NCI-H2107 treated with DMSO at 0.1 percent for 48 hours (cell line): ENCODE measurements around the gene LMBR1.
"Not testable (repeated sequence)": the region's sequence is repeated elsewhere in the genome, so short reads cannot be mapped to it uniquely, and the experiment has no call there.

Experiments
- DNase-seq: peaks from one replicate; lab custom pipeline; 2025; ENCODE audit not compliant: unreplicated experiment; lab: John Stamatoyannopoulos, UW

The LMBR1 gene

DNA sequence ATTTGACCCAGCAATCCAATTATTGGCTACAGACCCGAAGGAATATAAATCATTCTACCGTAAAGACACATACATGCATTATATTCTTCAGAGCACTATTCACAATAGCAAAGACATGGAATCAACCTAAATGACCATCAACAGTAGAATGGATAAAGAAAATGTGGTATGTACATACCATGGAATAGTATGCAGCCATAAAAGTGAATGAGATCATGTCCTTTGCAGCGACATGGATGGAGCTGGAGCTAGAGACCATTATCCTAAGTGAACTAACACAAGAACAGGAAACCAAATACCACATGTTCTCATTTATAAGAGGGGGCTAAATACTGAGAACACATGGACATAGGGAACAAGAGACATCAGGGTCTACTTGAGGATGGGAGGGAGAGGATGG is 44.0 kb downstream of the LMBR1 start:
- DNase-seq = no peak

DNA sequence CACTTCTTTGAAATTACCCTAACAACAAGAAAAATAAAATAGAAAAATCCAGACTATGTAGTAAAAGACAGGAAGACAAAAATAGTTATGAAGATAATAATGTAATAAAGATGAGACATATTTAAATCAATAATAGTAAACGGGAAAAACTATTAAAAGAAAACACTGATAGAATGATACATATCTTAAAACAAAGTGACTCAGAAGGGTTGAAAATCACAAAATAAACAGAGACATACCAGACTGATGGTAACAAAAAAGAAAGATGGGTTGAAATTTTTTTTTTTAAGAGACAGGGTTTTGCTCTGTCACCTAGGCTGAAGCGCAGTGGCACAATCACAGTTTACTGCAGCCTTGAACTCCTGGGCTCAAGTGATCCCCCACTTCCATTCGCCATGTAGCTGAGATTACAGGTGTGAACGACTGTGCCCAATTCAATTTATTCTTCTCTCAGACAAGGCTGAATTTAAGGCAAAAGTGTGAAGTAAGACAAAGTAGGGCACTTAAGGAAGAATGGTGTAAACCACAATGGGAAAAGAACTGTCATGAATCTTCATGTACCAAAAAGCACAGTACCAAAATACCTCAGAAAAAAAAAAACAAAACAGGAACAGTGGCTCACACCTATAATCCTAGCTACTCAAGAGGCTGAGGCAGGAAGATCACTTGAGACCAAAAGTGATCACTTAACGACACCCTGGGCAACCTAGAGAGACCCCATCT is 47.4 kb downstream of the LMBR1 start:
- DNase-seq = no peak

DNA sequence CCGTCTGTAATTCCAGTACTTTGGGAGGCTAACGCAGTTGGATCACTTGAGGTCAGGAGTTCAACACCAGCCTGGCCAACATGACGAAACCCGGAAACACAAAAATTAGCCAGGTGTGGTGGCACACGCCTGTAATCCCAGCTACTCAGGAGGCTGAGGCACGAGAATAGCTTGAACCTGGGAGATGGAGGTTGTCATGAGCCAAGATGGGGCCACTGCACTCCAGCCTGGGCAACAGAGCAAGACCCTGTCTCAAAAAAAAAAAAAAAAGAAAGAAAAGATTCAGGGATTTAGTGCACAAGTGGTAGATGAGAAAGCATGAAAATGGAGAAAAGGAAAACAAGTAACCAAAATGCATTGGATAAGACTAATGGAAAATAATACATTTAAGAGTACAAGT is 49.4 kb downstream of the LMBR1 start:
- DNase-seq = not testable (repeated sequence)

DNA sequence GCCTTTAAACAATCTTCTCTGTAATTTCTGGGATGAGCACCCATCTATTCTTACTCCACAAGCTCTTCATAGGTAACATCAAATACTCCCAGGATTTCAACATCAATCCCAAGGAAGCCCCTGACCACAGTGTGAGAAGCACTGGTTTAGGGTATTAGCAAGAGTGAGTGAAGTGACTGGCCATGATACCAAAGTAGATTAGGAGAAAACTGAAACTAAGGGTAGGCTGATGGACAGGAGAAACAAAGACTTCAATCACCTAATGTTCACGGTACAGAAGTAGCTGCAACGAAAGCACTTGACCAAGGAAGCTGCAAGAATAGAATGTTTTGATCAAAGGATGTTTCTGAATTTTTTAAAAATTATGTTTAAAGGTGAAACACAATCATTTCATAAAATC is 49.8 kb downstream of the LMBR1 start:
- DNase-seq = no peak

DNA sequence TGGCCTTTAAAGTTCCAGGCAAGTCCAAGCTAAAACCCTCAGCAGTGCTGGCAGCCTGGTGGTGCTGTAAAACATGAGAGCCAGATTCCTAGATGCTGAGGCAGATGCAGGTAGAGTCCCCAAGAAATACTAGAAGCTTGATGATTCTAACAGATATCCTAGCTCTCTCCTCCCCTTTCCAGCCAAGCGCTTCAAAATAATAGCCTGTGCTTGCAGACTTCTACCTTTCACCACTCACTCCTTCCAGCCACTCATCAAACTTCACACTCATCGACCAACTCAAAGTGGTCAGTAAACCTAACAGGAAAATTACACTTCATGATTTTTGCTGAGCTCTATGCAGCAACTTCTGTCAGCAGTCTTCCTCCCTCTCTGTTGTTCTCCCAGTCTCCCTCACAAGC is 50.2 kb downstream of the LMBR1 start:
- DNase-seq = no peak

DNA sequence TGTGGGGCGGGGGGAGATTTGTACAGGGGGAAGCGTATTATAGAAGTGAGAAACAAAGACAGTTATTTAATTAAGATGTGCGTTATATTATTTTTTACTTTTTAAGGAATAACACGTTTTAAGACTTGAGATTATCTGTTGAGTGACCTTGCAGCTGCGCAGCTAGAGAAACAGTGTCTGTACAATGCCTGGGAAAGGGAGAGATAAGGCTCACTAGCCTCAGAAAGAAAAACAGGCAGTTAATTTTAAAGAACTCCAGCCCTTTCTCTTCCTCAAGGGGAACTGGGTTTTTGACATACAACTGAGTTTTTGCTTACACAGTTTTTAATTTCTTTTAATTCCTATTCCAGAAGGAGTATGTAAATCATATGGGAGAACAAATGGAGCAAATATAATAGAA is 50.7 kb downstream of the LMBR1 start:
- DNase-seq = no peak

DNA sequence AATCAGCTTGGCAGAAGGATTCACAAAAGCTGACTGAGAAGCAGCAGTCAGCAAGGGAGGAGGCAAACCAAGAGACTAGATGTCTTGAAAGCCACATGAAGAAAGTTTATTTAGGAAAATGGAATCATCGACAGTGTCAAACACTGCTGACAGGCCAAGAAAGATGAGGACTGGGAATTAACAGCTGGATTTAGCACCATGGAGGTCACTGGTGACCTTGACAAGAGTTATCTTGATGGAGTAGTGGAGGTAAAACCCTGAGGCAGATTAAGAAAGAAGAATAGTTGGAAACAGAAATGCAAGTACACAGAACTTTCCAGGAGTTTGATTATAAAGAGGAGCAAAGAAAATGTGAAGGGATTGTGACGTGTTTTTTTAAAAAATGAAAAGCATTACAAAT is 51.5 kb downstream of the LMBR1 start:
- no peak for DNase-seq

DNA sequence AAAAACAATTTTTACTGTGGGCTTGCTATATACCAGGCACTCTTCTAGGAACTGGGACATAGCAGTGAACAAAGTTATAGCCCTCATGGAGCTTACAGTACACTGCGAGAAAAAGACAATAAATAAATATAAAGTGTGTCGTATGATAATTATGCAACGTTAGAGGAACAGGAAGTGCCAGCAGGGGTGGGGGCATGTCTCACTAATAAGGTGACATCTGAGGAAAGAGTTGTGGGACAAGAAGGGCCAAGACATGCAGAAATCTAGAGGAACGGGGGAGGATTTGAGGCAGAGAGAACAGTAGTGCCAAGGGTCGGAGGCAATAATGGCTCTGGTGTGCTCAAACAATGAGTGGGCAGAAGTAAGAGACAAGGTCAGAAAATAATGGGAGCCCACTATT is 52.8 kb downstream of the LMBR1 start:
- no peak for DNase-seq

DNA sequence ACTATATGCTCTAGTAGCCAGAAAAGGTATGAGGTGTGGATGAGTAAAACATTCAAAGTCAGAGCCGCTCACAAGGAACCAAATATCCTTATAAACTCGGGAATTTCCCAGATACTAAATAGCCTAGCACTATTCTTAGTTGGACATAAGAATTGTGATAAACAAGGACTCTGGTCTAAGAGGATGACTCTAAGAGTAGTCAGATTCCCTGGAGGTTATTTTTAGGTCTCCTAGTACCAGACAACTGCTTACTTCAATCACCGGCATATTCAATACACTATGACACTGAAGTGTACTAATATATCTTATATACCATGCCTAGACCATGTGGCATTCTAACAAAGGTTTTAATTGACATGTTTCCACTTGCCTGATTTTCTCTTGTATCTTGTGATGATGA is 56.5 kb downstream of the LMBR1 start:
- DNase-seq = no peak

DNA sequence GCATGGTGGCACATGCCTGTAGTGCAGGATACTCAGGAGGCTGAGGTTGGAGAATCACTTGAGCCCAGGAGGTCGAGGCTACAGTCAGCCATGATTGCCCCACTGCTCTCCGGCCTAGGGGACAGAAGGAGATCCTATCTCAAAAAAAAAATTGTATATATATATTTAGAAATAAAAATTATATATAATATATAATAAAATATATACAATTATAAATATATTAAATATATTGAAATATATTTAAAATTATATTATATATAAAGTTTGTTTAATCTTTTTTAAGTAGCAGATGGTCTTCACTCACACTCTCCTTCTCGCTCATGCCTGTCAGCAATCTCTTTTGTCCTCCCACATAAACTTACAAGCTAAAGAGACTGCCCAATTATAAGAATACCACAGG is 58.5 kb downstream of the LMBR1 start:
- DNase-seq = no peak

DNA sequence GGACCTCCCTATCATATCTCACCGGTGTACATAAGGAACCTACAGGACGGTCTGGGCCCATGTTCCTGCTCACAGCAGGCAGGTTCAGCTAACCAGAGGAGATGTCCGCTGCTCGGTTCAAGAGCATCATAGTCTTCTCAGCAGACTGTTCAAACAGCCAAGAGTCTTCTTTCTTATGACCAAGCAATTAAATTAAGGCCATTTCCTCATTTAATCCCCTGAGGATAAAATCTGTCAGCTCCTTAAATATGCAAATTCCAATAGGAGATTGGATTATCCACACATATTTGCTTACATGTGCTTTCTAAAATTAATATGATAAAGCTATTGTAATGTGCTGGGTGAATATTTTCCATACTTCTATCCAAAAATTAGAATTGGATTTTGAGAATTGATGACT is 59.7 kb downstream of the LMBR1 start:
- DNase-seq = no peak

DNA sequence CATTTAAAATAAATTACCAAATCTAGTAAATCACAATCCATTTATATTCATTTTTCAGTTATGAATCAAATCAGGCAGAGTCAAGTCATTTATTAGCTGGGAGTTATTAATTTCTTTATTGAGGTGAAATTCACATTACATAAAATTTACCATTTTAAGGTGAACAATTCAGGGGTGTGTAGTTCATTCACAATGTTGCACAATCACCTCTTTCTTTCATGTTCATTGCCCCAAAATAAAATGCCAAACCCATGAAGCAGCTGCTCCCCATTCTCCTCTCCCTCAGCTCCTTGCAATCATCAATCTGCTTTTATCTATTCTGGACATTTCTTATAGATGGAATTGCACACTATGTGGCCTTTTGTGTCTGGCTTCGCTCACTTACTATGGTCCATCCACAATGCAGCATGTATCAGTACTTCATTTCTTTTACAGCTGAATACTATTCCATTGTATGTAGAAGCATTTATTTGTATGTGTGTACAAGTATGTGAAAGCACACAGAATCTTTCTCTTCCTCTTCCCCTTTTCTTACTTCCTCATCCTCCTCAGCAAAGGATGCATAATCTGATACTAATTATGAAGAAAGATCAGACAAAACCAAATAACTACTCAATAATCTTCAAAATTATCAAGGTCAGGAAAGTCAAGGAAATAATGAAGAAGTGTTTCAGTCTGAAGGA is 60.6 kb downstream of the LMBR1 start:
- no peak for DNase-seq

DNA sequence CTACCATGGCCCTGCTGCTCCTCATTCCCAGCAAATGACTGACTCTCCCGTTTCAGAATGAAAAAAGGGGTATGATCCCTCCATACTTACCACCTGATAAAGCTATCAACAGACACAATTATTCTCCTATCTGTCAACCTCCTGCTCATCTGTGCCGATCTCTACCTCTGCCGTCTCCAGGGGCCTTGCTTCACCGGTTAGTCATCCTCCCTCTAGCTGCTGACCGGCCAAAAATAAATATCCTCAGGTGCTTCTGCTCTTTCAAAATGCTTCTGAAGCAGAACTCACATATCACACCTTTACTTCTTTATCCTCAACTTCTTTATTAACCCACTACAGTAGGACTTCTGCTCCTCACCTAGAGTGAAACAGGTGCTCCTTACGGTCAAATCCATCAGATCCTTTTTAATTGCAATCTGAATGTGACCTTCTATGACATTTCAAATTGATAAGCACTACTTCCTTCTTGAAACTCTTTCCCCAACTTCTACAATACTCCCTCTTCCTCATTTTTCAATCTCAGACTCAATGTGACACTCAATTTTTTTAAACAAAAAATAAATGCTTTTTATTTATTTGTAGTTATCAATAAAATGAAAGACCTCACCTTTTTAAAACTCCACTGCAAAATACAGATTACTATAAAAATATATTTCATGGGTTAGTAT is 63.2 kb downstream of the LMBR1 start:
- no peak for DNase-seq

DNA sequence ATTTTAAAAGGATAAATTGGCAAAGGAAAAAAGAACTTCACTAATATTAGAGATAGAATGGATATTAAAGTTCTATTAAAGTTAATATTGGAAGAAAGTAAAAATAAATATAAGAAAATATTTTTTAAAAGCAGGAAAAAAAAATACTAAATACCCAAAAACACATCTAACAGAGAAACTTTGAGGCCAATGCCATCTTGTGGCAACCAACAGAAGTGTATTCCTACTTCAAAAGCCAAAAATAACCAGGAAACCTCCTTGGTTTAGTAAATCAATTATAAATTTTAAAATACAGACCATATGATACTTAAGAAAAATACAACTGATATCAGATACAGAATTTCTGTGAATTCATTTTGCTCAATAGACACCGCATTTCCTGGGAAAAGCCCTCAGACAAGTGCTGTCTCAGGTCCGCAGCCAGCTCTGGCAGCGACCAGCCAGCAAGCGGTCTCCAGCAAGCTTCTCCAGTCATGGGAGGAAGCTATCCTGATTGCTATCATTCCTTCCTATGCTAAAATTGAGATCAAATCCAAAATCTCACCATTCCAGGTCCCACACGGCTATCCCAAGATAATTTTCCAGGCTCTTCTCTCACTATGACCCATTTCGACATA is 65.3 kb downstream of the LMBR1 start:
- no peak for DNase-seq

DNA sequence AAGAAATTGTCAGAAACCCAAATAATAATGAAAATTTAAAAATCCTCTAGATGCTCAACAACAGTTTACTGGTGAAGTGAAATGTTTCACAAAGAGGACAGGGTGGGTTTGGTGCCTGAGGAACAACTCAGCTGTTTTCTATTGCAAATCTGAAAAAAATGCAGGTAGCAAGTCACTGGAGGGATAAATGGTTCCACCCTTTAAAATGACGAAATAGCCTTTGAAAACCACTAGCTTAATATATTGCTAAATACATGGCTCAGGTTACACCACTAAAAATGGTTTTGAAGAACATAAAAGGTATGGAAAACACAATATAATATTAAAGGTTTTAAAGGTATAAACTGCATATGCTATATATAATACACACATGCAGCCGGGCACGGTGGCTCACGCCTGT is 69.5 kb downstream of the LMBR1 start:
- DNase-seq = no peak

DNA sequence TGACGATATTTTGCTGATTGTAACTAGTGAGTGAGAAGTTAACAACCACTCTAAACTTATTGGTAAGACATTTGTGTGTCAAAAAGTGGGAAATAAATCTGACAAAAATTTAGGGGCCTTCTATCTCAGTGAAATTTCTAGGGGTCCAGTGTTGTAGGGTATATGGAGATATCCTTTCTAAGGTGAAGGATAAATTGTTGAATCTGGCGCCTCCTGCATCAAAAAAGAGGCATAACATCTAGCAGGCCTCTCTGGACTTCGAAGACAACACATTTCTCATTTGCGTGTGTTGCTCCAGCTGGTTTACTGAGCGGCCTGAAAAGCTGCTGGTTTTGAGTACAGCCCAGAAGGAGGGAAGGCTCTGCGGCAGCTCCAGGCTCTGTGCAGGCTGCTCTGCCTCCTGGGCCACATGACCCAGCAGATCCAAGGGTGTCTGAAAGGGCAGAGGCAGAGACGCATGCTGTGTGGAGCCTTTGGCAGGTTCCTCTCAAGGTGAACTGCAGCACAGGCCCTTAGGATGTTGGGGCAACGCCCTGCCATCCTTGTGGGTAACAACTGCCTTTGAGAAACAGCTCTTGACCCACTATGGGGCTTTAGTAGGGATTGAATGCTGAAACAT is 72.4 kb downstream of the LMBR1 start:
- DNase-seq = no peak

DNA sequence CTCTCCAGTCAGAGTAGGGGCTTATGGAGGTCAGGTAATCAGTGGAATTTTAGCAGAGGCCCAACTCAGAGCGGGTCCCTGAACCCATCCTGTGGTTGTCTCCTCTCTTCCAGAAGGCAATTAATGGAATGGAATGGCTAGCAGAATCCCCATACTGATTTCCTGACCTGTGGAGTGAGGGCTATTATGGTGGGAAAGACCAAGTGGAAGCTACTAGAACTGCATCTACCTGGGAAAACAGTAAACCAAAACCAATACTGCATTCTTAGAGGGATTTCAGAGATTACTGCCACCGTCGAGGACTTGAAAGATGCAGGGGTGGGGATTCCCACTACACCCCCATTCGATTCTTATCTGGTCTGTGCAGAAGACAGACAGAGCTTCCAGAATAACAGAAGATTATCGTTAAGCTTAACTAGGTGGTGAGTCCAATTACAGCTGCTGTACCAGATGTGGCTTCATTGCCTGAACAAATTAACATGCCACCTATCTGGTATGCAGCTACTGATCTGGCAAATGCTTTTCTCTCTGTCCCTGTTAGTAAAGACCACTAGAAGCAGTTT is 73.2 kb downstream of the LMBR1 start:
- no peak for DNase-seq

DNA sequence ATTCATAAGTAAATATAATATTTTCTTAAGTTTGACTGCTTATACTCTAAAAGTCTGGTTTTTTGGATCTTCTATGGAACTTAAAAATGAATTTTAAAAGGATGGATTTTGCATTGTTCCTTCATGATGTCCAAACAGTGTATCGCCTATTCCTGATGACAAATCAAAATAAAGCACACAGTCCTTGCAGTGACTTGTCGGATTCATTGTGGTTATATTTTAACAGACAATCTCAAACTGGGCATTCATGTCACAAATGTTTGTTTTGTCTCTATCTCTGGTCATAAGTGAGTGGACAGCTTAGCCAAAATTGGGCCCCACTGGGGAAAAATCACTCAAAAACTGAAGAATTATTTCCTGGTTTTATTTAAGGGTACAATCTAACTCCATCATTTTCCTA is 74.8 kb downstream of the LMBR1 start:
- DNase-seq = no peak

DNA sequence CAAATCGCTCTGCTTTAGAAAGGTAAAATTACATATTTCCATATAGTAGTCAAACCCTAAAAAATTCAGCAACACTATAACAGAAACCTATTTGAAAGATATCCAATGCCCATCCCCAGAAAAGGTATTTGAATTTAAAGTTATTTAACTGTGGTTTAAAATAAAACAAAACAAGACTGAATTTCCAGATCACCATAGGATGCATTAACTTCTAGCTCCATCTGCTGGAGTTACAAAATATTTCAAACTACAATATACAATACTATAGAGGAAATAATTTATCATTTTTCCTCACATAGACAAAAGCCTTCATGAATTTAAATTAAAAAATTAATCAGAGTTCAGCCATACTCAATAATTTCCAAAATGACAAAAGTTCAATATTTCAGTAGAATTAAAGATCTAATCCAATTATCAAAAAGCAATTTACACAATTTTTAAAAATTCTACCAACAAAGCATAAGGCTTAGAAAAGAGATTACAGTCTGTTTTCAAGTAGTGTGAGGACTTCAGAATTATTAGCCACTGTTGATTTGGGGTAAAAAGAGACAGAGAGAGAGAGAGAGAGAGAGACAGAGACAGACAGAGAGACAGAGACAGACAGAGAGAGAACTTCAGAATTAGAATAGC is 75.9 kb downstream of the LMBR1 start:
- peak; percentile 16 for DNase-seq

DNA sequence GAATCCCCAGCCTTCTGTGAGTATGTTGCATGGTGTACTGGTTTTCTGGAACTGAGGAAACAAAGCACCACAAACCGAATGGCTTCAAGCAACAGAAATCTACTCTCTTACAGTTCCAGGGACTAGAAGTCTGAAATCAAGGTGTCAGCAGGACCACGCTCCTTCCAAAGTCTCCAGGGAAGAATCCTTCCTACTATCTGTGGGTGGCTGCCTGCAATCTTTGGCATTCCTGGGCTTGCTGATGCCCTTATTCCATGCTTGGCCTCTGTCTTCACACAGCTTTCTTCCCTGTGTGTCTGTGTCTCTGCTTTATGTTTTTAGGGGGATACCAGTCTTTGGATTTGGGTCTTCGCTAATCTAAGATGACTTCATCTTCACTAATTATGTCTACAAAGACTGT is 81.3 kb downstream of the LMBR1 start:
- DNase-seq = no peak

DNA sequence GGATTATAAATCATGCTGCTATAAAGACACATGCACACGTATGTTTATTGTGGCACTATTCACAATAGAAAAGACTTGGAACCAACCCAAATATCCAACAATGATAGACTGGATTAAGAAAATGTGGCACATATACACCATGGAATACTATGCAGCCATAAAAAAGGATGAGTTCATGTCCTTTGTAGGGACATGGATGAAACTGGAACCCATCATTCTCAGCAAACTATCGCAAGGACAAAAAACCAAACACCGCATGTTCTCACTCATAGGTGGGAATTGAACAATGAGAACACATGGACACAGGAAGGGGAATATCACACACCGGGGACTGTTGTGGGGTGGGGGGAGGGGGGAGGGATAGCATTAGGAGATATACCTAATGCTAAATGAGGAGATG is 89.3 kb downstream of the LMBR1 start:
- not testable (repeated sequence) for DNase-seq
